ENCODE data around the gene TAB2. TPM values are rescaled to one million over a fixed set of nuclear protein-coding genes. Genes with fewer than 3 reads are reported as not detected.

TAB2 gene
- total RNA-seq, 2 experiments from 2014 or later, result 126 to 154 TPM

- ChIA-PET POLR2A (no interaction called here), CTCF (interaction anchor here (0.6 to 2.1 kb wide), 5 partner anchors 9 to 441 kb away, joined by 3 to 11 read pairs (median 3); no protein-coding TSS in a partner anchor)
- no peaks in the 10 kb centered on the region for H3K27me3 Mint-ChIP-seq
- no peak overlapping the region for H3K27ac Mint-ChIP-seq
- DNase-seq, result no peak
- no peaks in the 10 kb centered on the region for H3K9me3 Mint-ChIP-seq
- no peaks in the 10 kb centered on the region for H3K4me1 Mint-ChIP-seq
- no peak overlapping the region for H3K4me3 Mint-ChIP-seq
- H3K36me3 Mint-ChIP-seq (ENCODE audit: low read depth), result peaks cover 8% of the 10 kb centered on the region
Measured at GRCh38 chr6:149445573-149445972, 128.1 kb downstream of the TAB2 start.

GRCh38 chr6:149446791-149447376 lies 129.4 kb downstream of the TAB2 start:
- H3K9me3 Mint-ChIP-seq, result no peaks in the 10 kb centered on the region
- no peak for DNase-seq
- H3K36me3 Mint-ChIP-seq (ENCODE audit: low read depth), result peaks cover 10% of the 10 kb centered on the region
- ChIA-PET CTCF (interaction anchor here (0.6 to 2.0 kb wide), 8 partner anchors 12 to 187 kb away, joined by 3 to 7 read pairs (median 4); partner anchors contain the start of gene PPIL4), POLR2A (interaction anchor here (0.5 kb wide), 1 partner anchor 64 kb away, joined by 3 read pairs; no protein-coding TSS in a partner anchor)
- peaks cover 1% of the 10 kb centered on the region for H3K4me1 Mint-ChIP-seq
- no peak overlapping the region for H3K4me3 Mint-ChIP-seq
- no peak overlapping the region for H3K27ac Mint-ChIP-seq
- no peaks in the 10 kb centered on the region for H3K27me3 Mint-ChIP-seq

- Mint-ChIP-seq H3K36me3 (ENCODE audit: low read depth) (peaks cover 10% of the 10 kb centered on the region), H3K9me3 (no peaks in the 10 kb centered on the region), H3K27me3 (no peaks in the 10 kb centered on the region), H3K27ac (no peak overlapping the region), H3K4me3 (no peak overlapping the region), H3K4me1 (peaks cover 3% of the 10 kb centered on the region)
- no peak for DNase-seq
- ChIA-PET CTCF (interaction anchor here (0.6 to 1.6 kb wide), 5 partner anchors 17 to 390 kb away, joined by 3 to 5 read pairs (median 3); no protein-coding TSS in a partner anchor), POLR2A (no interaction called here)
Measured at GRCh38 chr6:149448821-149449453, 131.4 kb downstream of the TAB2 start.

- H3K4me1 Mint-ChIP-seq, result peaks cover 3% of the 10 kb centered on the region
- H3K9me3 Mint-ChIP-seq, result no peaks in the 10 kb centered on the region
- H3K27ac Mint-ChIP-seq, result no peak overlapping the region
- ChIA-PET CTCF (interaction anchor here (0.6 to 1.6 kb wide), 8 partner anchors 9 to 120 kb away, joined by 3 to 7 read pairs (median 4); partner anchors contain the start of gene PPIL4), POLR2A (no interaction called here)
- H3K36me3 Mint-ChIP-seq (ENCODE audit: low read depth), result peaks cover 7% of the 10 kb centered on the region
- H3K4me3 Mint-ChIP-seq, result peak overlapping the region; percentile 16
- DNase-seq, result no peak
- no peaks in the 10 kb centered on the region for H3K27me3 Mint-ChIP-seq
Measured at GRCh38 chr6:149449831-149450678, 132.5 kb downstream of the TAB2 start.

GRCh38 chr6:149450679-149451375 lies 133.3 kb downstream of the TAB2 start:
- ChIA-PET POLR2A (no interaction called here), CTCF (interaction anchor here (1.2 to 1.6 kb wide), 3 partner anchors 19 to 95 kb away, joined by 4 to 7 read pairs (median 4); partner anchors contain the start of gene PPIL4)
- no peak for DNase-seq
- H3K4me1 Mint-ChIP-seq, result peaks cover 3% of the 10 kb centered on the region
- no peak overlapping the region for H3K27ac Mint-ChIP-seq
- H3K36me3 Mint-ChIP-seq (ENCODE audit: low read depth), result peaks cover 7% of the 10 kb centered on the region
- no peaks in the 10 kb centered on the region for H3K9me3 Mint-ChIP-seq
- peak overlapping the region; percentile 16 for H3K4me3 Mint-ChIP-seq
- H3K27me3 Mint-ChIP-seq, result no peaks in the 10 kb centered on the region

- Mint-ChIP-seq H3K4me1 (peaks cover 3% of the 10 kb centered on the region), H3K27me3 (no peaks in the 10 kb centered on the region), H3K36me3 (ENCODE audit: low read depth) (peaks cover 7% of the 10 kb centered on the region), H3K4me3 (no peak overlapping the region), H3K9me3 (no peaks in the 10 kb centered on the region), H3K27ac (no peak overlapping the region)
- peak; percentile 31 for DNase-seq
- ChIA-PET POLR2A (no interaction called here), CTCF (interaction anchor here (0.5 to 1.6 kb wide), 4 partner anchors 20 to 95 kb away, joined by 3 to 7 read pairs (median 6); partner anchors contain the start of gene PPIL4)
Measured at GRCh38 chr6:149451376-149452036, 134.0 kb downstream of the TAB2 start.

GRCh38 chr6:149452037-149452939 lies 134.8 kb downstream of the TAB2 start:
- peaks cover 6% of the 10 kb centered on the region for H3K36me3 Mint-ChIP-seq (ENCODE audit: low read depth)
- CTCF ChIA-PET, result interaction anchor here (0.5 to 2.1 kb wide), 5 partner anchors 16 to 418 kb away, joined by 3 to 7 read pairs (median 4); no protein-coding TSS in a partner anchor
- POLR2A ChIA-PET, result no interaction called here

GRCh38 chr6:149453597-149454345 lies 136.3 kb downstream of the TAB2 start:
- CTCF ChIA-PET, result interaction anchor here (0.6 to 2.1 kb wide), 8 partner anchors 8 to 1186 kb away, joined by 3 to 6 read pairs (median 4); no protein-coding TSS in a partner anchor
- DNase-seq, result no peak
- Mint-ChIP-seq H3K9me3 (no peaks in the 10 kb centered on the region), H3K27me3 (no peaks in the 10 kb centered on the region), H3K36me3 (ENCODE audit: low read depth) (peaks cover 3% of the 10 kb centered on the region), H3K4me3 (no peak overlapping the region), H3K27ac (no peak overlapping the region), H3K4me1 (peaks cover 3% of the 10 kb centered on the region)
- POLR2A ChIA-PET, result no interaction called here

More at GRCh38 chr6:149452037-149452939, 134.8 kb downstream of the TAB2 start:
- Mint-ChIP-seq H3K4me3 (no peak overlapping the region), H3K9me3 (no peaks in the 10 kb centered on the region), H3K27ac (peak overlapping the region; percentile 46), H3K27me3 (no peaks in the 10 kb centered on the region), H3K4me1 (peaks cover 3% of the 10 kb centered on the region)
- DNase-seq, result no peak

- H3K27me3 Mint-ChIP-seq, result no peaks in the 10 kb centered on the region
- CTCF ChIA-PET, result interaction anchor here (0.7 to 1.7 kb wide), 3 partner anchors 9 to 74 kb away, joined by 3 to 5 read pairs (median 3); no protein-coding TSS in a partner anchor
- POLR2A ChIA-PET, result no interaction called here
Measured at GRCh38 chr6:149454346-149454848, 136.9 kb downstream of the TAB2 start.

GRCh38 chr6:149455031-149455732 lies 137.7 kb downstream of the TAB2 start:
- Mint-ChIP-seq H3K4me1 (peaks cover 3% of the 10 kb centered on the region), H3K36me3 (ENCODE audit: low read depth) (peaks cover 7% of the 10 kb centered on the region), H3K27ac (no peak overlapping the region), H3K4me3 (no peak overlapping the region), H3K9me3 (no peaks in the 10 kb centered on the region), H3K27me3 (no peaks in the 10 kb centered on the region)
- ChIA-PET POLR2A (no interaction called here), CTCF (interaction anchor here (0.6 to 1.7 kb wide), 3 partner anchors 10 to 424 kb away, joined by 3 to 5 read pairs (median 4); no protein-coding TSS in a partner anchor)
- no peak for DNase-seq

More at GRCh38 chr6:149454346-149454848, 136.9 kb downstream of the TAB2 start:
- Mint-ChIP-seq H3K27ac (no peak overlapping the region), H3K4me3 (no peak overlapping the region), H3K9me3 (no peaks in the 10 kb centered on the region), H3K36me3 (ENCODE audit: low read depth) (peaks cover 7% of the 10 kb centered on the region), H3K4me1 (peaks cover 3% of the 10 kb centered on the region)
- no peak for DNase-seq

Measured in activated CD4-positive, alpha-beta T cell treated with anti-CD3 and anti-CD28 coated beads, Interleukin-2, amount 10 ng/mL, durations not matched to agents 7 days and 5 days (primary cell).